Endodermal cell (in vitro differentiated cells): ENCODE results near the gene ZFAND2B. TPM values are rescaled to one million over a fixed set of nuclear protein-coding genes. Genes with fewer than 3 reads are reported as not detected.

Source experiments
- DNase-seq: peaks from one replicate; pipeline ENCODE4 v3.0.0-alpha.2; 2017
- H3K27ac ChIP-seq: 2 replicates; pipeline ENCODE4 v1.5.1; 2013; ENCODE audit warnings: mild to moderate bottlenecking, low read depth, low read length, moderate library complexity
- H3K27me3 ChIP-seq: 2 replicates; pipeline ENCODE4 v1.6.1; 2013; ENCODE audit warnings: mild to moderate bottlenecking, low read length, moderate library complexity; ENCODE audit not compliant: insufficient read depth, control insufficient read depth, poor library complexity, severe bottlenecking
- H3K36me3 ChIP-seq: 2 replicates; pipeline ENCODE4 v1.7.0; 2013; ENCODE audit warnings: mild to moderate bottlenecking, low read length, moderate library complexity; ENCODE audit not compliant: control insufficient read depth, insufficient read depth
- H3K4me1 ChIP-seq: one replicate; pipeline ENCODE4 v1.7.0; 2013; ENCODE audit warnings: low read length; ENCODE audit not compliant: control insufficient read depth, insufficient read depth
- H3K4me3 ChIP-seq: 2 replicates; pipeline ENCODE4 v1.5.1; 2013; ENCODE audit warnings: mild to moderate bottlenecking, low read length, moderate library complexity
- H3K9ac ChIP-seq: 2 replicates; pipeline ENCODE4 v1.6.1; 2013; ENCODE audit warnings: mild to moderate bottlenecking, low read length, moderate library complexity; ENCODE audit not compliant: poor library complexity, severe bottlenecking; ENCODE audit errors: extremely low read depth
- H3K9me3 ChIP-seq: 2 replicates; pipeline ENCODE4 v1.6.1; 2013; ENCODE audit warnings: mild to moderate bottlenecking, low read length, moderate library complexity; ENCODE audit not compliant: control insufficient read depth
- H3K27ac Mint-ChIP-seq: 2 replicates; pipeline ENCODE4 v1.8.0; 2020; ENCODE audit warnings: mixed read lengths
- H3K27me3 Mint-ChIP-seq: 2 replicates; pipeline ENCODE4 v1.8.0; 2021; ENCODE audit warnings: mild to moderate bottlenecking, mixed read lengths; ENCODE audit not compliant: insufficient read depth
- H3K36me3 Mint-ChIP-seq: 2 replicates; pipeline ENCODE4 v1.8.0; 2020; ENCODE audit warnings: low read depth, mixed read lengths
- H3K4me1 Mint-ChIP-seq: 2 replicates; pipeline ENCODE4 v1.8.0; 2020; ENCODE audit warnings: mixed read lengths
- H3K4me3 Mint-ChIP-seq: 2 replicates; pipeline ENCODE4 v1.8.0; 2020; ENCODE audit warnings: mild to moderate bottlenecking, moderate library complexity, mixed read lengths
- H3K9me3 Mint-ChIP-seq: 2 replicates; pipeline ENCODE4 v1.8.0; 2020; ENCODE audit warnings: mild to moderate bottlenecking, mixed read lengths
- CTCF ChIP-seq: fragments of 200-600 bp; sonication (generic); conservative IDR thresholded peaks from 2 replicates; pipeline ENCODE4 v1.5.0; 2021; ENCODE audit warnings: antibody characterized with exemption, mild to moderate bottlenecking
- WGBS, 2 experiments: methylation state at CpG; one replicate each; pipeline versions ENCODE4 v1.1.5 to v1.1.7; 2013; ENCODE audit warnings: missing lambda C conversion rate in 2 of 2, mixed read lengths in 1 of 2; ENCODE audit not compliant: insufficient coverage in 1 of 2, insufficient read length in 1 of 2; 5-methylcytosine and 5-hydroxymethylcytosine counted together
- total RNA-seq, 2 donors: library from RNA; stranded (reverse); fragmentation: NEBNext Ultra II Directional in 1 of 2; extraction: Animal tissue kit (Norgen Biotek cat#: 25700) in 1 of 2; gene quantifications; 2 replicates in 1 of 2; 3 replicates in 1 of 2; pipeline ENCODE4 v1.2.1, GENCODE V29; 2021

ZFAND2B gene
- total RNA-seq, 2 donors from 2014 or later: 21.7 to 22.5 TPM

GRCh38 chr2:219183151-219183772, 23.3 kb upstream of the ZFAND2B start:
- no peak overlapping the region for H3K27ac ChIP-seq
- no peaks in the 10 kb centered on the region for H3K27me3 ChIP-seq
- H3K4me1 ChIP-seq: no peaks in the 10 kb centered on the region
- no peak for TF ChIP-seq CTCF
- H3K9ac ChIP-seq: no peak overlapping the region
- WGBS, 2 experiments: 90 to 97% methylated on average over 2 to 6 of the region's 6 CpGs
- H3K9me3 ChIP-seq: no peaks in the 10 kb centered on the region
- no peak overlapping the region for H3K4me3 Mint-ChIP-seq
- no peaks in the 10 kb centered on the region for H3K9me3 Mint-ChIP-seq
- H3K27me3 Mint-ChIP-seq: no peaks in the 10 kb centered on the region
- peaks cover 32% of the 10 kb centered on the region for H3K36me3 Mint-ChIP-seq
- no peak overlapping the region for H3K27ac Mint-ChIP-seq
- no peak overlapping the region for H3K4me3 ChIP-seq
- H3K36me3 ChIP-seq: peaks cover 48% of the 10 kb centered on the region
- H3K4me1 Mint-ChIP-seq: peaks cover 8% of the 10 kb centered on the region
- DNase-seq: no peak

- DNase-seq: no peak
- H3K4me3 Mint-ChIP-seq: no peak overlapping the region
- H3K4me1 ChIP-seq: no peaks in the 10 kb centered on the region
- no peaks in the 10 kb centered on the region for H3K27me3 ChIP-seq
- H3K9me3 Mint-ChIP-seq: no peaks in the 10 kb centered on the region
- 93 to 95% methylated on average over 2 of the region's 2 CpGs for WGBS, 2 experiments
- H3K36me3 Mint-ChIP-seq: peaks cover 32% of the 10 kb centered on the region
- H3K27me3 Mint-ChIP-seq: no peaks in the 10 kb centered on the region
- no peak overlapping the region for H3K9ac ChIP-seq
- TF ChIP-seq CTCF: no peak
- peaks cover 3% of the 10 kb centered on the region for H3K4me1 Mint-ChIP-seq
- H3K9me3 ChIP-seq: no peaks in the 10 kb centered on the region
- no peak overlapping the region for H3K27ac Mint-ChIP-seq
- H3K27ac ChIP-seq: no peak overlapping the region
- peaks cover 48% of the 10 kb centered on the region for H3K36me3 ChIP-seq
- H3K4me3 ChIP-seq: no peak overlapping the region
Measured at GRCh38 chr2:219184121-219184520, 22.5 kb upstream of the ZFAND2B start.

- H3K9me3 Mint-ChIP-seq: no peaks in the 10 kb centered on the region
- Histone ChIP-seq H3K27ac (no peak overlapping the region), H3K9me3 (no peaks in the 10 kb centered on the region), H3K4me3 (no peak overlapping the region), H3K4me1 (no peaks in the 10 kb centered on the region), H3K9ac (no peak overlapping the region), H3K36me3 (peaks cover 23% of the 10 kb centered on the region), H3K27me3 (no peaks in the 10 kb centered on the region)
- 89 to 98% methylated on average over 6 to 7 of the region's 7 CpGs for WGBS, 2 experiments
- TF ChIP-seq CTCF: no peak
- H3K4me1 Mint-ChIP-seq: no peaks in the 10 kb centered on the region
- H3K36me3 Mint-ChIP-seq: peaks cover 16% of the 10 kb centered on the region
- no peak overlapping the region for H3K4me3 Mint-ChIP-seq
- no peak overlapping the region for H3K27ac Mint-ChIP-seq
- DNase-seq: no peak
- H3K27me3 Mint-ChIP-seq: no peaks in the 10 kb centered on the region
Measured at GRCh38 chr2:219186754-219187456, 19.7 kb upstream of the ZFAND2B start.
